CD14-positive monocyte (primary cell): ENCODE measurements around the gene WFDC11. TPM values are rescaled to one million over a fixed set of nuclear protein-coding genes. Genes with fewer than 3 reads are reported as not detected.
"Not testable (repeated sequence)": the region's sequence is repeated elsewhere in the genome, so short reads cannot be mapped to it uniquely, and the experiment has no call there.

ENCODE experiments used
- DNase-seq, 3 donors: peaks; one replicate each; pipeline ENCODE4 v3.0.0-alpha.2; 2011 to 2022
- H2AFZ ChIP-seq: 2 replicates; pipeline ENCODE4 v1.6.0; 2012; ENCODE audit warnings: mild to moderate bottlenecking, low read depth, low read length, inconsistent platforms; ENCODE audit not compliant: insufficient read depth, poor library complexity, severe bottlenecking
- H3K27ac ChIP-seq, 2 donors: 1 replicate in 1 of 2; 2 replicates in 1 of 2; pipeline ENCODE4 v1.5.1; 2012 to 2013; ENCODE audit warnings: low read length in 2 of 2, control low read depth in 1 of 2, inconsistent platforms in 1 of 2, low read depth in 1 of 2, mild to moderate bottlenecking in 1 of 2
- H3K27me3 ChIP-seq, 2 donors: one replicate each; pipeline versions ENCODE4 v1.6.0 to v1.6.1; 2011 to 2013; ENCODE audit warnings: low read length in 2 of 2; ENCODE audit not compliant: control insufficient read depth in 2 of 2, insufficient read depth in 2 of 2
- H3K36me3 ChIP-seq, 2 donors: replicated peaks in 1 of 2; 1 replicate in 1 of 2; 2 replicates in 1 of 2; pipeline versions ENCODE4 v1.5.1 to v1.6.1; 2012 to 2013; ENCODE audit warnings: low read length in 2 of 2, control low read depth in 1 of 2, inconsistent platforms in 1 of 2, mild to moderate bottlenecking in 1 of 2; ENCODE audit not compliant: insufficient read depth in 2 of 2, control insufficient read depth in 1 of 2
- H3K4me1 ChIP-seq, 2 donors: 1 replicate in 1 of 2; 2 replicates in 1 of 2; pipeline versions ENCODE4 v1.5.1 to v1.6.1; 2012 to 2013; ENCODE audit warnings: low read length in 2 of 2, control low read depth in 1 of 2, inconsistent platforms in 1 of 2, mild to moderate bottlenecking in 1 of 2, moderate library complexity in 1 of 2; ENCODE audit not compliant: insufficient read depth in 2 of 2, control insufficient read depth in 1 of 2
- H3K4me2 ChIP-seq: replicated peaks from 2 replicates; pipeline ENCODE3; 2012; ENCODE audit warnings: low read length, moderate library complexity, mild to moderate bottlenecking; ENCODE audit not compliant: poor library complexity, severe bottlenecking; ENCODE audit errors: extremely low read depth
- H3K4me3 ChIP-seq, 3 experiments: fragments of 200-600 bp in 1 of 3; sonication (generic) in 1 of 3; replicated peaks in 1 of 3; 1 replicate in 2 of 3; 2 replicates in 1 of 3; pipeline ENCODE4 v1.5.1; 2011 to 2013; ENCODE audit warnings: low read length in 3 of 3, mild to moderate bottlenecking in 3 of 3, control low read depth in 2 of 3, low read depth in 2 of 3, inconsistent platforms in 1 of 3, moderate library complexity in 1 of 3
- H3K79me2 ChIP-seq: 2 replicates; pipeline ENCODE4 v1.6.0; 2012; ENCODE audit warnings: mild to moderate bottlenecking, control low read depth, inconsistent platforms, low read length, moderate library complexity; ENCODE audit not compliant: insufficient read depth
- H3K9ac ChIP-seq: 2 replicates; pipeline ENCODE4 v1.6.0; 2017; ENCODE audit warnings: low read length, mild to moderate bottlenecking; ENCODE audit not compliant: insufficient read depth, poor library complexity, severe bottlenecking
- H3K9me3 ChIP-seq, 2 donors: replicated peaks in 1 of 2; 1 replicate in 1 of 2; 2 replicates in 1 of 2; pipeline versions ENCODE4 v1.5.1 to v1.6.1; 2012 to 2013; ENCODE audit warnings: low read length in 2 of 2, control low read depth in 1 of 2; ENCODE audit not compliant: control insufficient read depth in 1 of 2, insufficient read depth in 1 of 2
- H4K20me1 ChIP-seq: 2 replicates; pipeline ENCODE4 v1.6.0; 2012; ENCODE audit warnings: mild to moderate bottlenecking, low read length, control low read depth, moderate library complexity; ENCODE audit not compliant: insufficient read depth
- H3K27ac Mint-ChIP-seq, 7 donors: one replicate each; pipeline ENCODE4 v1.8.0; 2020; ENCODE audit warnings: mild to moderate bottlenecking in 7 of 7, mixed read lengths in 7 of 7, moderate library complexity in 6 of 7, inconsistent platforms in 2 of 7
- H3K27me3 Mint-ChIP-seq, 3 donors: one replicate each; pipeline ENCODE4 v1.8.0; 2021 to 2022; ENCODE audit warnings: low read depth in 3 of 3, mild to moderate bottlenecking in 3 of 3, mixed read lengths in 3 of 3, moderate library complexity in 3 of 3, inconsistent platforms in 1 of 3
- H3K36me3 Mint-ChIP-seq, 2 donors: one replicate each; pipeline ENCODE4 v1.8.0; 2020; ENCODE audit warnings: mixed read lengths in 2 of 2, inconsistent platforms in 1 of 2, mild to moderate bottlenecking in 1 of 2
- H3K4me1 Mint-ChIP-seq: one replicate; pipeline ENCODE4 v1.8.0; 2020; ENCODE audit warnings: mild to moderate bottlenecking, mixed read lengths
- H3K4me3 Mint-ChIP-seq, 2 donors: one replicate each; pipeline ENCODE4 v1.8.0; 2020; ENCODE audit warnings: mild to moderate bottlenecking in 2 of 2, mixed read lengths in 2 of 2, moderate library complexity in 1 of 2
- H3K9me3 Mint-ChIP-seq, 7 donors: one replicate each; pipeline ENCODE4 v1.8.0; 2020 to 2022; ENCODE audit warnings: mixed read lengths in 7 of 7, mild to moderate bottlenecking in 6 of 7, moderate library complexity in 6 of 7, inconsistent platforms in 2 of 7
- CTCF ChIP-seq: fragments of 200-600 bp; IDR thresholded peaks from one replicate; pipeline ENCODE4 v1.8.0; 2022; ENCODE audit warnings: antibody characterized with exemption, mild to moderate bottlenecking
- WGBS: methylation state at CpG from one replicate; pipeline ENCODE4 v1.1.5; 2013; ENCODE audit warnings: missing lambda C conversion rate; ENCODE audit not compliant: insufficient coverage; 5-methylcytosine and 5-hydroxymethylcytosine counted together
- intact Hi-C, 2 donors: fragments of 100-400 bp; cut with micrococcal nuclease; formaldehyde crosslinking; loops; one replicate each; pipeline versions ENCODE4 v1.15.0 to v1.15.1; 2023
- polyA minus RNA-seq: library from RNA; depleted of rRNA, polyadenylated mRNA; stranded (reverse); fragments of >200 nt; gene quantifications from 2 replicates; pipeline ENCODE4 v1.2.3, GENCODE V29; 2012
- polyA plus RNA-seq, 3 donors: library from polyadenylated mRNA; depleted of rRNA in 1 of 3; unstranded in 2 of 3; stranded (reverse) in 1 of 3; fragments of 300-500 nt in 2 of 3; fragments of >200 nt in 1 of 3; fragmentation: Illumina TruSeq in 2 of 3; gene quantifications; 1 replicate in 2 of 3; 2 replicates in 1 of 3; pipeline ENCODE4 v1.2.3, GENCODE V29; 2012 to 2021
- total RNA-seq, 12 experiments: library from RNA in 1 of 12; stranded (reverse) in 1 of 12; fragments of 120-200 nt in 1 of 12; gene quantifications; one replicate each; pipeline ENCODE4 v1.2.4 and lab custom pipeline; 2013 to 2026; ENCODE audit warnings: mixed read lengths in 6 of 12, inconsistent platforms in 1 of 12

WFDC11 gene
- not detected for total RNA-seq (2013)
- polyA plus RNA-seq (not detected), polyA minus RNA-seq (not detected in 2 replicates), total RNA-seq (lab: John Stamatoyannopoulos, UW) (0 to 1.1 (median 0) reads per million in 11 experiments)

DNA sequence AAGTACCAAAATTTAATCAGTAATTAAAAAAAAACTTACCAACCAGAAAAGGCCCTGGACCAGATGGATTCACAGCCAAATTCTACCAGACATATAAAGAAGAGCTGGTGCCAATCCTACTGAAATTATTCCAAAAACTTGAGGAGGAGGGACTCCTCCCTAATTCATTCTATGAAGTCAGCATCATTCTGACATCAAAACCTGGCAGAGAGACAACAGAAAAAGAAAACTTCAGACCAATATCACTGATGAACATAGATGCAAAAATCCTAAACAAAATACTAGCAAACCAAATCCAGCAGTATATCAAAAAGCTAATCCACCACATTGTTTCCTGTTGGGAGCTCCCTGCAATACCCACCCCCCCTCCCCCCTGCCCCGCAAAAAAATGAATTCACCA, at the start of gene WFDC11:
WFDC11 (minus strand) TSS at position 101 of the 400 bp plus-strand sequence. CDS start 19,639 bp downstream, outside the sequence.
- no peak within 1 kb of the TSS for H2AFZ ChIP-seq
- WGBS: no CpG with 5 or more reads among the region's 1 CpG
- no peaks in the 10 kb centered on the region for H3K36me3 ChIP-seq
- peaks cover 0 to 6% (median 2%) of the 10 kb centered on the region in 7 donors for H3K9me3 Mint-ChIP-seq
- intact Hi-C loops: no loop called here
- no peak for TF ChIP-seq CTCF
- H3K4me3 ChIP-seq: no peak within 1 kb of the TSS
- no peak within 1 kb of the TSS for H3K4me2 ChIP-seq
- no peaks in the 10 kb centered on the region for H3K9me3 ChIP-seq
- DNase-seq: no peak
- no peaks in the 10 kb centered on the region for H3K4me1 ChIP-seq
- H3K27ac ChIP-seq: no peak within 1 kb of the TSS
- peaks cover 0 to 6% of the 10 kb centered on the region in 2 donors for H3K27me3 ChIP-seq
- H3K4me3 Mint-ChIP-seq: no peak within 1 kb of the TSS
- peaks cover 13 to 20% (median 15%) of the 10 kb centered on the region in 3 donors for H3K27me3 Mint-ChIP-seq
- no peaks in the 10 kb centered on the region for H3K36me3 Mint-ChIP-seq
- no peak within 1 kb of the TSS for H3K9ac ChIP-seq
- H3K27ac Mint-ChIP-seq: no peak within 1 kb of the TSS
- no peaks in the 10 kb centered on the region for H3K4me1 Mint-ChIP-seq
- no peaks in the 10 kb centered on the region for H3K79me2 ChIP-seq
- no peaks in the 10 kb centered on the region for H4K20me1 ChIP-seq

GRCh38 chr20:45716141-45716688, 46.2 kb upstream of the WFDC11 start:
- H3K79me2 ChIP-seq, H3K9ac ChIP-seq, DNase-seq, H3K9me3 Mint-ChIP-seq, H4K20me1 ChIP-seq, H3K36me3 ChIP-seq, H3K4me1 Mint-ChIP-seq, H3K4me1 ChIP-seq, H3K4me3 ChIP-seq, H3K4me3 Mint-ChIP-seq, intact Hi-C loops, H3K4me2 ChIP-seq, H3K27ac ChIP-seq, H3K27ac Mint-ChIP-seq, H2AFZ ChIP-seq, H3K36me3 Mint-ChIP-seq, H3K27me3 ChIP-seq, H3K9me3 ChIP-seq: not testable (repeated sequence)
- peaks cover 6 to 18% (median 7%) of the 10 kb centered on the region in 3 donors for H3K27me3 Mint-ChIP-seq
